HepG2 (cell line): ENCODE measurements around the gene HDAC8. TPM values are rescaled to one million over a fixed set of nuclear protein-coding genes. Genes with fewer than 3 reads are reported as not detected.
"Not testable (repeated sequence)": the region's sequence is repeated elsewhere in the genome, so short reads cannot be mapped to it uniquely, and the experiment has no call there.

Experiments used
- ATAC-seq: fragments of 200-7000 bp; cut with Tn5 transposase; 3 replicates; pipeline ENCODE4 v1.9.1; 2020; ENCODE audit warnings: mild to moderate bottlenecking, moderate library complexity
- BruUV-seq: library from RNA; stranded (reverse); fragments of 400-500 nt; replicated peaks from 2 replicates; lab custom pipeline; 2021; lab: Mats Ljungman, UMichigan
- CTCF ChIA-PET: fragments of 300-600 bp; formaldehyde crosslinking; extraction: SDS; loops from one replicate; lab custom pipeline; 2021; ENCODE audit warnings: low total read pairs, inconsistent platforms, low intra/inter-chr PET ratio; lab: Yijun Ruan, JAX
- POLR2A ChIA-PET: fragments of 350-600 bp; sonication (Branson Sonifier 250); formaldehyde crosslinking; loops from one replicate; lab custom pipeline; 2020; ENCODE audit warnings: antibody characterized with exemption, inconsistent platforms; lab: Yijun Ruan, JAX
- DNase-seq: peaks from one replicate; pipeline ENCODE4 v3.0.0-alpha.2; 2015; ENCODE audit warnings: low spot score
- FAIRE-seq: peaks from 3 replicates; lab custom pipeline; 2011; peaks lifted over from hg19 to GRCh38; lab: Jason Lieb, UNC
- H2AFZ ChIP-seq: one replicate; pipeline ENCODE4 v1.6.1; 2011; ENCODE audit warnings: low read length, inconsistent platforms
- H3K27ac ChIP-seq: fragments of 300-600 bp; 3 replicates; pipeline ENCODE4 v1.8.0; 2011; ENCODE audit warnings: mixed run types, mild to moderate bottlenecking, mixed read lengths, low read length, inconsistent platforms; ENCODE audit not compliant: insufficient read depth; ENCODE audit errors: extremely low read length
- H3K27me3 ChIP-seq, 2 experiments: fragments of 200-600 bp in 1 of 2; 2 replicates in 1 of 2; 3 replicates in 1 of 2; pipeline versions ENCODE4 v1.6.0 to v1.8.0; 2011; ENCODE audit warnings: low read length in 2 of 2, mild to moderate bottlenecking in 2 of 2, moderate library complexity in 2 of 2, inconsistent platforms in 1 of 2; ENCODE audit not compliant: insufficient read depth in 2 of 2, control insufficient read depth in 1 of 2
- H3K36me3 ChIP-seq, 2 experiments: fragments of 200-600 bp in 1 of 2; replicated peaks in 1 of 2; 2 replicates in 1 of 2; 3 replicates in 1 of 2; pipeline versions ENCODE4 v1.5.1 to v1.8.0; 2011; ENCODE audit warnings: low read length in 2 of 2, inconsistent platforms in 1 of 2; ENCODE audit not compliant: insufficient read depth in 2 of 2, control insufficient read depth in 1 of 2
- H3K4me1 ChIP-seq: 2 replicates; pipeline ENCODE4 v1.5.1; 2012; ENCODE audit warnings: low read length, inconsistent platforms; ENCODE audit not compliant: insufficient read depth
- H3K4me2 ChIP-seq: 2 replicates; pipeline ENCODE4 v1.6.0; 2011; ENCODE audit warnings: low read depth, low read length, inconsistent platforms
- H3K4me3 ChIP-seq, 3 experiments: fragments of 200-600 bp in 1 of 3; sonication (generic), shearing (Covaris generic) in 1 of 3; replicated peaks in 1 of 3; 2 replicates each; pipeline ENCODE4 v1.5.1; 2011 to 2016; ENCODE audit warnings: low read length in 3 of 3, inconsistent platforms in 2 of 3, low read depth in 2 of 3, mild to moderate bottlenecking in 2 of 3, control low read depth in 1 of 3, mixed read lengths in 1 of 3; ENCODE audit not compliant: insufficient read depth in 1 of 3
- H3K79me2 ChIP-seq: one replicate; pipeline ENCODE4 v1.6.1; 2011; ENCODE audit warnings: low read length, inconsistent platforms; ENCODE audit not compliant: insufficient read depth
- H3K9ac ChIP-seq: 2 replicates; pipeline ENCODE4 v1.6.0; 2011; ENCODE audit warnings: mild to moderate bottlenecking, low read depth, low read length, inconsistent platforms; ENCODE audit not compliant: insufficient read depth
- H3K9me3 ChIP-seq: 2 replicates; pipeline ENCODE4 v1.5.1; 2012; ENCODE audit warnings: mild to moderate bottlenecking, low read length
- H4K20me1 ChIP-seq: 2 replicates; pipeline ENCODE4 v1.6.0; 2011; ENCODE audit warnings: inconsistent platforms, mild to moderate bottlenecking, low read length, moderate library complexity; ENCODE audit not compliant: insufficient read depth
- RXRB ChIP-seq: IDR thresholded peaks from 2 replicates; pipeline ENCODE4 v1.6.1; 2016; ENCODE audit warnings: borderline replicate concordance, missing genetic modification reagents, missing compliant biosample characterization
- TSC22D2 ChIP-seq: sonication (generic); formaldehyde crosslinking; IDR thresholded peaks from 2 replicates; pipeline ENCODE4 v1.5.1; 2020; ENCODE audit warnings: missing genetic modification reagents, mild to moderate bottlenecking, borderline replicate concordance
- WGBS: methylation state at CpG from one replicate; pipeline ENCODE4 v1.1.6; 2017; ENCODE audit warnings: low lambda C conversion rate; 5-methylcytosine and 5-hydroxymethylcytosine counted together
- in situ Hi-C: cut with HindIII; loops from 2 replicates; pipeline ENCODE4 v1.10.0; 2017; ENCODE audit warnings: low pct_unique_long_range_greater_than_20kb; ENCODE audit not compliant: extremely low pct_ligation_motif_present
- intact Hi-C: fragments of 100-400 bp; cut with micrococcal nuclease; formaldehyde crosslinking; loops from one replicate; pipeline ENCODE4 v1.10.0; 2022; ENCODE audit not compliant: unreplicated experiment
- polyA plus RNA-seq, 8 experiments: library from polyadenylated mRNA; depleted of rRNA in 3 of 8; stranded (reverse) in 7 of 8; unstranded in 1 of 8; fragments of >200 nt; fragmentation: Illumina TruSeq in 4 of 8; extraction: Trizol in 4 of 8; gene quantifications; 2 replicates each; pipeline versions ENCODE4 v1.2.1 to v1.2.3, GENCODE V29; 2011 to 2016; ENCODE audit warnings: low read depth in 4 of 8, missing spikeins in 1 of 8, mixed read lengths in 1 of 8; ENCODE audit not compliant: insufficient read depth in 1 of 8
- total RNA-seq, 5 experiments: library from RNA; depleted of rRNA; stranded (reverse); fragments of >200 nt; fragmentation: Illumina TruSeq; extraction: Trizol; gene quantifications; 2 replicates each; pipeline ENCODE4 v1.2.3, GENCODE V29; 2016; ENCODE audit warnings: low read depth in 1 of 5
- TF ChIP-seq, protein P1 (sequence below): sonication (generic); formaldehyde crosslinking; IDR thresholded peaks from 2 replicates; pipeline ENCODE4 v1.4.0; 2020; ENCODE audit warnings: missing genetic modification reagents, borderline replicate concordance
- TF ChIP-seq, protein P2 (sequence below): sonication (generic); formaldehyde crosslinking; conservative IDR thresholded peaks from 2 replicates; pipeline ENCODE4 v1.4.0; 2020; ENCODE audit warnings: missing genetic modification reagents
- TF ChIP-seq, protein P3 (sequence below): sonication (generic); formaldehyde crosslinking; IDR thresholded peaks from 2 replicates; pipeline ENCODE4 v1.5.0; 2020; ENCODE audit warnings: mild to moderate bottlenecking, low read depth, missing genetic modification reagents, borderline replicate concordance

Gene HDAC8
- total and polyA plus RNA-seq, 2 of the 13 experiments (the other 11 are each of a cell fraction or from before 2014, with no cell fraction given) = 13.7 to 28.6 TPM

DNA sequence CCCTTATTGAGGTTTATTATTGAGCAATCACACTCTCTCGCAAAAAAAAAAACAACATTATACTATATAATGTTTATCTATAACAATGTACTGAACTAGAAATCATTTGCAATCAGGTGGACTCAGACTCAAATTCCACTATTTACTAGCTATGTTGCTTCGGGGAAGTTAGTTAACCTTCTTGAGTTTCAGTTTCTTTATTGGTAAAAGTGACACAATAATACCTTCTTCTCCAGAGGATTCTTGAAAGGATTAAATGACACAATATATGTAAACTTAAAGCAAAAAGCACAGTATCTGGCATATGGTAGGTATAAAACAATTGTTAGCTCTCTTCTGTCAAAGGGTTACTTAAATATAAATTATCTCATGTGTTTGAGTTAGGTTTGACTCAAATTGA is 31.5 kb upstream of the HDAC8 start (continued):
- TF ChIP-seq, protein P1, sequence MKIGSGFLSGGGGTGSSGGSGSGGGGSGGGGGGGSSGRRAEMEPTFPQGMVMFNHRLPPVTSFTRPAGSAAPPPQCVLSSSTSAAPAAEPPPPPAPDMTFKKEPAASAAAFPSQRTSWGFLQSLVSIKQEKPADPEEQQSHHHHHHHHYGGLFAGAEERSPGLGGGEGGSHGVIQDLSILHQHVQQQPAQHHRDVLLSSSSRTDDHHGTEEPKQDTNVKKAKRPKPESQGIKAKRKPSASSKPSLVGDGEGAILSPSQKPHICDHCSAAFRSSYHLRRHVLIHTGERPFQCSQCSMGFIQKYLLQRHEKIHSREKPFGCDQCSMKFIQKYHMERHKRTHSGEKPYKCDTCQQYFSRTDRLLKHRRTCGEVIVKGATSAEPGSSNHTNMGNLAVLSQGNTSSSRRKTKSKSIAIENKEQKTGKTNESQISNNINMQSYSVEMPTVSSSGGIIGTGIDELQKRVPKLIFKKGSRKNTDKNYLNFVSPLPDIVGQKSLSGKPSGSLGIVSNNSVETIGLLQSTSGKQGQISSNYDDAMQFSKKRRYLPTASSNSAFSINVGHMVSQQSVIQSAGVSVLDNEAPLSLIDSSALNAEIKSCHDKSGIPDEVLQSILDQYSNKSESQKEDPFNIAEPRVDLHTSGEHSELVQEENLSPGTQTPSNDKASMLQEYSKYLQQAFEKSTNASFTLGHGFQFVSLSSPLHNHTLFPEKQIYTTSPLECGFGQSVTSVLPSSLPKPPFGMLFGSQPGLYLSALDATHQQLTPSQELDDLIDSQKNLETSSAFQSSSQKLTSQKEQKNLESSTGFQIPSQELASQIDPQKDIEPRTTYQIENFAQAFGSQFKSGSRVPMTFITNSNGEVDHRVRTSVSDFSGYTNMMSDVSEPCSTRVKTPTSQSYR (CRISPR knock-in tag) = no peak
- TF ChIP-seq, protein P2, sequence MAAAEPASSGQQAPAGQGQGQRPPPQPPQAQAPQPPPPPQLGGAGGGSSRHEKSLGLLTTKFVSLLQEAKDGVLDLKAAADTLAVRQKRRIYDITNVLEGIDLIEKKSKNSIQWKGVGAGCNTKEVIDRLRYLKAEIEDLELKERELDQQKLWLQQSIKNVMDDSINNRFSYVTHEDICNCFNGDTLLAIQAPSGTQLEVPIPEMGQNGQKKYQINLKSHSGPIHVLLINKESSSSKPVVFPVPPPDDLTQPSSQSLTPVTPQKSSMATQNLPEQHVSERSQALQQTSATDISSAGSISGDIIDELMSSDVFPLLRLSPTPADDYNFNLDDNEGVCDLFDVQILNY (CRISPR knock-in tag) = no peak
- TF ChIP-seq TSC22D2 (CRISPR knock-in tag) (no peak), RXRB (CRISPR knock-in tag) (no peak)
- TF ChIP-seq, protein P3, sequence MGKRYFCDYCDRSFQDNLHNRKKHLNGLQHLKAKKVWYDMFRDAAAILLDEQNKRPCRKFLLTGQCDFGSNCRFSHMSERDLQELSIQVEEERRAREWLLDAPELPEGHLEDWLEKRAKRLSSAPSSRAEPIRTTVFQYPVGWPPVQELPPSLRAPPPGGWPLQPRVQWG (CRISPR knock-in tag) = no peak

DNA sequence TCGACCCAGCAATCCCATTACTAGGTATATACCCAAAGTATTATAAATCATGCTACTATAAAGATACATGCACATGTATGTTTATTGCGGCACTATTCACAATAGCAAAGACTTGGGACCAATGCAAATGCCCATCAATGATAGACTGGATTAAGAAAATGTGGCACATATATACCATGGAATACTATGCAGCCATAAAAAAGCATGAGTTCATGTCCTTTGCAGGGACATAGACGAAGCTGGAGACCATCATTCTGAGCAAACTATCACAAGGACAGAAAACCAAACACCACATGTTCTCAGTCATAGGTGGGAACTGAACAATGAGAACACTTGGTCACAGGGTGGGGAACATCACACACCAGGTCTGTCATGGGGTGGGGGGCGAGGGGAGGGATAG is 18.4 kb upstream of the HDAC8 start:
- DNase-seq, H3K36me3 ChIP-seq, H3K4me3 ChIP-seq, H3K4me1 ChIP-seq, H3K27me3 ChIP-seq, BruUV-seq, H3K79me2 ChIP-seq, H3K9me3 ChIP-seq, H3K4me2 ChIP-seq, H4K20me1 ChIP-seq, H3K27ac ChIP-seq, intact Hi-C loops, ATAC-seq, CTCF ChIA-PET, POLR2A ChIA-PET, FAIRE-seq, H2AFZ ChIP-seq, H3K9ac ChIP-seq, in situ Hi-C loops: not testable (repeated sequence)
- WGBS = 86% methylated on average over 4 of the region's 4 CpGs
